ENCODE results near the gene USP3.
"Not testable (repeated sequence)": the region's sequence is repeated elsewhere in the genome, so short reads cannot be mapped to it uniquely, and the experiment has no call there.

Gene USP3

GRCh38 chr15:63620760-63621159, 116.4 kb downstream of the USP3 start:
- DNase-seq = not testable (repeated sequence)

GRCh38 chr15:63623232-63623969, 119.0 kb downstream of the USP3 start:
- DNase-seq = no peak

DNA sequence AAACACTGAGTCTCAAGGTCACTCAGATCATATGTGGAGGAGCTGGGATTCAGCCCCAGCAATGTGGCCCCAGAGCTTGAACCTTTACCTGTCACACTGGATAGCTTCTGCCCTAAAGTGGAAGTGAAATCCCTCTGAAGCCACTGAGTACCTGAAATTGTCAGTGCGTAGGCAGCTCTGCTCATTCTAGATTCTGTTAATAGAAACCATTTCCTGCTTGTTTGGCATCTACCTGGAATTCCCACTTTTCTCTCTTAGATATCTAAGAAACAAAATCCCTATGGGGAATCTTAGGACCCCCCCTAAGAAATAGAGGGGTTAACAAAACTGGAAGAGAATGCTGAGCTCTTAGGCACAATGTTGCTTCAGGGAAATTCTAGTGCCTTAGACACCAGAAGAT, 122.6 kb downstream of the USP3 start:
- DNase-seq = no peak

- DNase-seq = no peak
Observed at GRCh38 chr15:63628123-63628822, 123.9 kb downstream of the USP3 start.

DNA sequence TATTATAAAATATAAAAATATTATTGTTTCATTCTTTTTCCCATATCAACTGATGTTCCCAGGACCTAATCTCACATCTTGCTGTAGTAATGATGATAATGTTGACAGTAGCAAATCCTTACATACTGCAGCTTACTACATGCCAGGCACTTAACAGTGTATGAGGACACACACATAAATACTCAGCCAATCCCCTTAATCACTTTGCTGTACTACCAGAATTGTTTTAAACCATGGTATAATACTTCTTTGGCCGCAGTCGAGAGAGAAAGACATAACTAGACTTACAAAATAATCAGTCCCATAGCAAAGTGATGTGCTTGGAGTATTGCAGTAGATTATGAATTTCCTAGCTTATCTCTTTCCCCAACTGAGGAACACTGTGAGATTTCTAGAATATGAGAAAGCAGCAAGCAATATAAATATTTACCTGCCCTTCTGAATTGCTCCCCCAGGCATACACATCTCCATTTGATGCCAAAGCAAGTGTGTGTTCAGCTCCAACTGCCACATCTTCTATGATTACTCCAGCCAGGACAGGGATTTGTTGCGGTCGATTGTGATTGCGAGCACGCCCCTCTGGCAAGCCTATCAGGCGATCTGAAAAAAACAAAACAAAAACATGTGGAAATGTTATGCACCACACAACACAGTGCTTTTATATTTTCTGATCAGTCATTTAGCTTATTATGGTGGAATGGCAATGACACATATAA, 125.8 kb downstream of the USP3 start:
- DNase-seq = no peak

- no peak for DNase-seq
Observed at GRCh38 chr15:63633312-63633711, 128.9 kb downstream of the USP3 start.

GRCh38 chr15:63634154-63634553, 129.8 kb downstream of the USP3 start:
- no peak for DNase-seq

- no peak for DNase-seq
Observed at GRCh38 chr15:63636518-63637061, 132.2 kb downstream of the USP3 start.

- no peak for DNase-seq
Observed at GRCh38 chr15:63638839-63639238, 134.4 kb downstream of the USP3 start.

DNA sequence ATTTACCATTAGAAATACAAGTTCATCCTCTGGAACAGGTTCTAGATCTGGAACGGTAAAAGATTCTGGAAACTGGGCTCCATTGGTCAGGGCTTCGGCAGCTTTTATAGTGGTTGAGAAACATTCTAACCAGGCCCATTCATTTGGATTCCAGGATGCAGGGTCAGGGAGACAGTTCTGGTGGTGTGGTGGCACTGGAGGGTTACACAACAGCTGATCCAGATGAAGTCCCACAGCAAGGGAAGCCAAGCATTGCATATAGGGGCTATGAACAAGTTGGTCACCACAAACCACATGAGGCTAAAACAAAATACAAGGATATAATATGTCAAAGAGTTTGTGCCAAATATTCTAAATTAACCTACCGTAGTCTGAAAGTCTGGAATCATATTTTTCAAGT, 135.8 kb downstream of the USP3 start:
- DNase-seq = no peak

All from NCI-H524 treated with DMSO at 0.1 percent for 48 hours (cell line).